M059J (cell line): ENCODE measurements around the gene SLC9B1. TPM values are rescaled to one million over a fixed set of nuclear protein-coding genes. Genes with fewer than 3 reads are reported as not detected.

ENCODE experiments used
- DNase-seq: peaks from one replicate; pipeline ENCODE4 v3.0.0-alpha.2; 2012; ENCODE audit warnings: low read depth
- total RNA-seq: library from RNA; depleted of rRNA; stranded (reverse); fragments of >200 nt; shearing (Covaris generic); gene quantifications from 2 replicates; pipeline ENCODE4 v1.2.3, GENCODE V29; 2014; rRNA removed

The SLC9B1 gene, protein sequence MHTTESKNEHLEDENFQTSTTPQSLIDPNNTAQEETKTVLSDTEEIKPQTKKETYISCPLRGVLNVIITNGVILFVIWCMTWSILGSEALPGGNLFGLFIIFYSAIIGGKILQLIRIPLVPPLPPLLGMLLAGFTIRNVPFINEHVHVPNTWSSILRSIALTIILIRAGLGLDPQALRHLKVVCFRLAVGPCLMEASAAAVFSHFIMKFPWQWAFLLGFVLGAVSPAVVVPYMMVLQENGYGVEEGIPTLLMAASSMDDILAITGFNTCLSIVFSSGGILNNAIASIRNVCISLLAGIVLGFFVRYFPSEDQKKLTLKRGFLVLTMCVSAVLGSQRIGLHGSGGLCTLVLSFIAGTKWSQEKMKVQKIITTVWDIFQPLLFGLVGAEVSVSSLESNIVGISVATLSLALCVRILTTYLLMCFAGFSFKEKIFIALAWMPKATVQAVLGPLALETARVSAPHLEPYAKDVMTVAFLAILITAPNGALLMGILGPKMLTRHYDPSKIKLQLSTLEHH
- total RNA-seq, result not detected in 2 replicates

DNA sequence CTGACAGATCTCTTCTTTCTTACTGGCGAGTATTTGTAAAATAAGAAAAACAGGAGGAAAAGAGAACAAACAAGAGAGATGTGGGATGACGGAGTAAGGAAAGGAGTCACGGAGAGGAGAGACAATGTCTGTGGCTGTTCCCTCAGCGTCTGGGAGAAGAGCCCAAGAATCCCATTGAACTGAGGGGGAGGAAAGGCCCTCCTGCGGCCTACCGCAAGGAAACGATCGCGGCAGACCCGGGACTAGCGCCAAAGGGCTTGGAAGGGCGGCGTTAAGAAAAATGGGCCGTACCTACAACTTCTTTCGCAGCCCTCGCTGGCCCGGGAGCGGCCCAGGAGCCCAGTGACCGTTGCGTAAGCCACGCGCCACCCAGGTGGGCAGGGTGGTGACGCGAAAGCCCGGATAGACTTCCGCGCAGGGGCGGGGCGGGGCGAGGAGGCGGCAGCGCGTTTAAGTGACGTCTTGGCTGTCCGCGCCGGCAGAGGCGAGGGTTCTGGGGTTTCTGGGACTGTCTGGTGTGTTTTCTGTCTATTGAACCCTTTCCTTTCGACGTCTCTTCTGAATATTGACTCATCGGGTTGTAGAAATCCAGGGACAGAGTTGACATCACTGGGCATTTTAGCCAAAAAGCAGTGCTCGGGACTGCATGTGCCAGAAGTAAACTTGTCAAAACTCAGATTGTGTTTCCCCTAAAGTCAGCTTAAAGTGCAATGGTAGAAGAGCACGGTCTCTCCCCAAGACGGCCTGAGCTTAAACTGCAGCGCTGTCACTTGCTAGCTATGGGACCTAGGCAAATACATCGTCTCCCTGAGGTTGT is at the start of gene SLC9B1:
Gene SLC9B1 (minus strand): TSS at position 398 of the 817 bp plus-strand sequence. CDS start 27,994 bp downstream, outside the sequence.
- peak; percentile 95 for DNase-seq

DNA sequence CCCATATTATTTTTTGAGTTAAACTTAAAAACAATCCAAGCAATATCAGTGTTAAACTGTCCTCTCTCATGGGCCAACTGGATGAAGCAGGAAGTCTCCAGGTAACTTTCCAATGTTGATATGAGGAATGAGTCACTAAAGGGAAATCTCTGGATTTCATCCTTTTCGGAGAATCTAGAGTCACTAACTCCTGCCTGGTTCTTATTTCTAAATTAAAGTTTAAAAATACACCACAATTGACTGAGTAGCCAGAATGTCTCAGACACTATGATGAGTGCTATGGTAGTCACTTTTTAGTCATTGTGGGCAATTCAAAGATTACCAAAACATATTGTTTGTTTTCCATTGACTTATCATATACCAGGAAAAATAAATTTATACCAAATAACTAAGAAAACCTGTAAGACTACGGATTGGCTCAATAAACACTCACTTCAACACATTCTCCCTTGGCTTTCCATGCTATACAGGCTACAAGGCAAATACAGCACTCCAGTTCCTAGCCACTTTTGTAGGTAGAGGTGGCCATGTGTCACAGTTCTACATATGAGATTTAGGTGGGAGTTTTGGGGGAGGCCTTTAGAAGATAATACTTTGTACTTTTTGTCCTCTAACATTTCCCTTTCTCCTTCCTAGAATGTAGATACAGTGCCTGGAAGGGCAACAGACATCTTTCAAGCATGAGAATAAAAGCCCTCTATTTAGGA is 48.5 kb upstream of the SLC9B1 start:
- DNase-seq, result peak; percentile 43

DNA sequence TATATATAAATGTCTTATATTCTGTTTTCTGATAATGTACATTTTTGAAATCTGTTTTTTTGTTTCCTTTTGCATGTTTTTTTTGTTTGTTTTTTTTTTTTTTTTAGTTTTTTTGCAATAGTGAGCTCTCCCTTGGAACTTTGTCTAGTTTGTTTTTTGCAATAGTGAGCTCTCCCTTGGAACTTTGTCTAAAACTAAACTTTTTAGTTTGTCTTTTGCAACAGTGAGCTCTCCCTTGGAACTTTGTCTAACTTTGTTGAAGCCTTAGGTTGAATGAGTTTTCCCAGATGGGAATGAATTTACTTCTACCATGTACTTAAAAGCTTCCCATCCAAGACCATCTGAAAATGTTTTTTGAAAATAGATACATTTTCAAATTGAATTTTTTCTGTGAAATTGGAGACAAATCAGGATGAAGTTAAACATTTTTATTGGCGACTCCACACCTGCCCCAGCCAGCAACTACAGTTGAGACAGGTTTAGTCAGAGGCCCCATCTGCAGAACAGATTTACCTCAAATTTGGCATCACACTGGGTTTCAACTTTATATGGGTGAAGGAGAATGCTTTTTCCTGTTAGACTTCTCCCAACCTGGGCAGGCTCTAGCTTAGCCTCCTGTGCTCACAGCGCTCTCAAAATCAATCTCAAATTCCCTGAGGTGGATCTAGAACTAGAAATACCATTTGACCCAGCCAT is 41.1 kb upstream of the SLC9B1 start:
- DNase-seq, result no peak

DNA sequence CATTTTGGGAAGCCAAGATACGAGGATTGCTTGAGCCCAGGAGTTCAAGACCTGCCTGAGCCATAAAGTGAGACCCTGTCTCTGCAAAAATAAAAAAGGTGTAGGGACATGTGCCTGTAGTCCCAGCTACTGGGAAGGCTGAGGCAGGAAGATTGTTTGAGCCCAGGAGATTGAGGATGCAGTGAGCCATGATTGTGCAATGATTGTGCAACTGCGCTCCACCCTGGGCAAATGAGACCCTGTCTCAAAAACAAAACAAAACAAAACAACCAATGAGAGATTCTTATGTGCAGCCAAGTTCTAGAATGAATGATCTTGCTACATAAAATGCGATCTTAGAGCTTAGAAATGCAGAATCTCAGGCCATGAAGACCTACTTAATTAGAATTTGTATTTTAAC is 34.5 kb upstream of the SLC9B1 start:
- no peak for DNase-seq

DNA sequence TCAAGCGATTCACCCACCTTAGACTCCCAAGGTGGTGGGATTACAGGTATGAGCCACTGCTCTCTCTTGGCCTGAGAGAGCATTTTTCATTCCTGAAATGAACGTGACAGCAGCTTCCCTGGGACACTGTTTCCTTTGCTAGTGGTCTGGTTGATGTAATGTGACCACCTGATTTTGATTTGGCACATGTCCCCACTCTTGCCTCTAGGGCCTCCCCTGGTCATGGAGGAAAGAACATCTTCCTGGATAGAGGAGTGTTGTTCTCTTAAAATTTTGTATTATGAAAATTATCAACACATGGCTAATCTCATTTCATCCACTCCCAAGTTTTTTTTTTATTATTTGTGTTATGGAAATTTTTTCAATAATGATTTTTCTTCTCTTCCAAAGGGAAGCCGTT is 33.3 kb upstream of the SLC9B1 start:
- no peak for DNase-seq

DNA sequence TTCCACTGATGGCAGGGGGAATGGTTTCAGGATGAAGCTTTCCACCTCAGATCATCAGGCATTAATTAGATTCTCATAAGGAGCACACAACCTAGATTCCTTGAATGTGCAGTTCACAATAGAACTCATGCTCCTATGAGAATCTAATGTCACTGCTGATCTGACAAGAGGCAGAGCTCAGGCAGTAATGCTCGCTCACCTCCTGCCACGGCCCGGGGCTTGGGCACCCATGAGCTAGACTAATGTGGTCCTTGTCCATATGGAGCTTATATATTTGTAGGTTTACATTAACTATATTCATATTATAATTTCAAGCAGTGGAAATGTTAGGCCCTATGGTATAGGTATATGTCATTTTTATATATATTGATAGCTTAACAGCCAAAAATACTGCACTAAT is 32.6 kb upstream of the SLC9B1 start:
- DNase-seq, result no peak

DNA sequence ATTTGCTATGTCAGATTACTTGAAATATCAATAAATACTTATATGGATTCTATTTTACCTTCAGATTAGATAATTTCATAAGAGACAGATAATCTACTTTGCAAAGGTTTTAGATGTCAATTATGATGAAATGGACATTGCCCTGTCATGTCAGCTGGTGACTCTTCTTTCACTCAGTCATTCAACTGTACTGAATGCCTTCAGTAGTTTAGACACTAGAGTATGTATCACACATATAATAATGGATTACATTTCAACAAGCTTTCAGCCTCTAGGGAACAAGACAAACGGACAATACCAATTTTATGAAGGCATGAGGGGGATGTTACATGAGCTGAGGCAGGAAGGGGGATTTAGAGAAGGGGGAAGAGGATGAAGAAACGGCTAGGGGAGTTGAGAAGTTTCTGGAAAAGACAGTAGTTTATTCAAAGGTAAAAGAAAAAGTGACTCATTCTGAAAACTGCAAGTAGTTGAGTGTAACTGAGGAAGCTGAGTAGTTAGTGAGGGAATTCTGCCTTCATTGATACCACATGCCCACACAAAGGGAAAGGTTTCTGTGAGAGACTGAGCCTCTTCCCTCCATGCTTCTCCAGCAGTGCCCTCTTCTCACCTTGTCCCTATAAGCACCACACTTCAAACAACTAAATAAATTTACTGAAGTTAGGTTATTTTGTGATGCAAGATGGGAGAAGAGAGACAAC is 31.4 kb upstream of the SLC9B1 start:
- DNase-seq, result no peak

DNA sequence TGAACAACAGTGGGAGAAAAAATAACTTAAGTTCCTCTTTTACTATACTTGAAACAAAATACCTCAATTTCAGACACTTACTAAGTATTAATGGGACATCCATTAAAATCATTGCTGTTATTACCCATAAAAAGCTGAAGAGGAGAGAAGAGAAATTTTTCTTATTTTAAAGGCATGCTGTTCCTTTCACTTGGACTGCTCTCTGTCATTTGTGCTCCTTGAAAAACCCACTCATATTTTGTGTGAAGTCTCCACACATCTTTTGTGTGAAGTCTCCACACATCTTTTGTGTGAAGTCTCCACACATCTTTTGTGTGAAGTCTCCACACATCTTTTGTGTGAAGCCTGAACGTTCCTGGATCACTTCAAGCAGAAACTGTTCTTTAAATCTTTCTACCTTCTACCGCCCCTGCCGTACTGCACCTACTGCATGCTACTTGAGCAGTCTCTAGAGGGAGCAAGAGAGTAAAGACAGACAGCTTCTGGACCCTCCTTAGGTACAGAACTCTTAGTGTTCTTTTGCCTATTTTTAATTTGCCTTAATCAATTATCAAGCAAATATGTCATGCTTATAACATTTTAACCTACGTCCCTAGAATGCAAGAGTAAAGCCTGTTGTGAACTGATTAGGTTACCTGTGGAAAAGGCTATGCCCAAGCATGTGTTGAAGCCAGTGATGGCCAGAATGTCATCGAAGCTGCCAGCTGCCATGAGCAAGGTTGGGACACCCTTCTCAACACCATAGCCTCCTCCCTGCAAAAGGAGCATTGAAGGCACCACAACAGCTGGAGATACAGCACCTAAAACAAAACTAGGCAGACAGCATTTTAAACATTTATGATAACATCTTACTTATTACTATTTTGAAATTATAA is 27.1 kb upstream of the SLC9B1 start:
- DNase-seq, result peak; percentile 30

DNA sequence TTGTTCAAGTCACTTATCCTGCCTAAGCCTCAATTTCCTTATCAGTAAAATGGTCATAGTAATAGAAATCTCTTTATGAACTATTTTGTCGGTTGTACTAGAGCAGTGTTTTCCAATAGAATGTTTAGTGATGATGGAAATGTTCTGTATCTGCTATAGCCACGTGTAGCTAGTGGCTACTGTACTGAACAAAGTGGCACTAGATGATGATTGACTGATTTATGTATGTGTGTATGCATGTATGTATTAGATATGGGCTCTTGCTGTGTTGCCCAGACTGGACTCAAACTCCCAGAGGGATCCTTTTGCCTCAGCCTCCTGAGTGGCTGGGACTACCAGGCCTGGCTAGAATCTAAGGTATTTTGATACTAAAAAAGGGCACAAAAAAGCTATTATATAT is 24.7 kb upstream of the SLC9B1 start:
- no peak for DNase-seq

DNA sequence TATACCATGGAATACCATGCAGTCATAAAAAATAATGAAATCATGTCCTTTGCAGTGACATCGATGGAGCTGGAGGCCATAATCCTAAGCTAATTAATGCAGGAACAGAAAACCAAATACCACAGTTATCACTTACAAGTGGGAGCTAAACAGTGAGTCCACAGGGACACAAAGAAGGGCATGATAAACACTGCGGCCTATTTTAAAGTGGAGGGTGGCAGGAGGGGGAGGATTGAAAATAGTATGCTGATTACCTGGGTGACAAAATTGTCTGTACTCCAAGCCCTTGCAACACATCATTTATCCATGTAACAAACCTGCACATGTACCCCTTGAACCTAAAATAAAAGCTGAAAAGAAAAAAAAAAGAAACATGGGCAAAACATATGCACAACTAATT is 16.7 kb upstream of the SLC9B1 start:
- DNase-seq, result no peak

DNA sequence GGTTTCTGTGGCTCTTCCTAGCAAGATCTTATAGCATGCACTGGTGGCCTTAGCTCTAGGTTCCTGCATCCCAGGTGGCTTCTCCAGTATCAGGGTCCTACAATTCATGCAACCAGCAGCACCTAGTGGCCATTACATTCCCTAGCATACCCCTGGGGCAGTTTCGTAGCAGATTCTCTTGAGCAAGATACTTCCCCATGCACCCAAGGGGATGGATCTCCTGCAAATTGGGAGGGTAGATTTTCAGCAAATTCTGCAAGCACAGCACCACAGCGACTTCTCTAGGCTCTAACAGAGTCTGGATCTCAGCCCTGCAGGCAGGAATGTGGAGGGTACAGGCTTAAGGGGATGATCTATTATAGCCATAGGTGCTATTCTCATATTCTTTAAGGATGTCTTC is 13.1 kb upstream of the SLC9B1 start:
- peak; percentile 51 for DNase-seq

DNA sequence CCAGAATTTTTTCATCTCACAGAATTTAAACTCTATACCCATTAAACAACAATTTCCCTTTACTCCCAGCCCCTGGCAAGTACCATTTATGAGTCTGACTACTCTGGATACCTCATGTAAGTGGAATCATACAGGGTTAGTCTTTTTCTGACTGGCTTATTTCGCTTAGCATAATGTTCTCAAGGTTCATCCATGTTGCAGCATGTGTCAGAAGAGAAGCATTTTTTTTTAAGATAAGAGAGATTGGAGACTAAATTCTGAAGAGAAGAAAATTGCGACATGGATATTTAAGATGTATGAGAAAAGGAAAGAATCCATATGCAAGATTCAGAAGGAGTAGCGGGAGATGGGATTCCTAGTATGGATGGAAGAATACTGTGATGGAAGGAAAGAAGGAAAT is 11.3 kb upstream of the SLC9B1 start:
- DNase-seq, result no peak

DNA sequence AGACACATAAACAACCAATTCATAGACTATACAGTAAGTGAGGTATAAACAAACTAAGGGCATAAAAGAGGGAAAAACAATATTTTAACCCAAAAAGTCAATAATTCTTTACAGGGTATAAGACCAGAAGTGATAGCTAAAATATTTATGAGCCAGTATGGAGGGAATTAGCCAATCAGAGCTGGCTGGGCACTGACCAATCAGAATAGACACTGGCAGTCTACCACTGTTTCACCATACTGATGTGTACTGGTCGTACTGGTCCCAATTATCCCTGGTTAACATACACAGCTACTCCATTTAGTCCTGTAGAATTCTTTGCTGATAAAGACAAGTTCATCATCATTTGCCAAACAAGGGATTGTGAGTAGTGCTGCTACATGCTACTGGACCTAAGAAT is 9.8 kb upstream of the SLC9B1 start:
- no peak for DNase-seq

DNA sequence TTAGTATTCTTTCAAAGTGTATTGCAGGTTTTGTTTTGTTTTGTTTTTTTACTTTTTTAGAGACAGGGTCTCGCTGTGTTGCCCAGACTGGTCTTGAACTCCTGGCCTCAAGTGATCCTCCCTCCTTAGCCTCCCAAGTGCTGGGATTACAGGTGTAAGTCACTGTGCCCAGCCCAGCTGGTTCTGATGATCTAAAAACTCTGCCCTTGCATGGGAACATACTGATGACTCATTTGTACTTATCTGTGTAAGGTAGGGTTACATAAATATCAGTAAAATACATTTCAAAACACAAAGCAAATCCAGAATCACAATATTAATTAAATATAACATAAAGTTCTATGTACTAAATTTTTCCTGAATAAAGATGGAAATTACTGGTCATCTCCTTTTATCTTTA is 7.4 kb upstream of the SLC9B1 start:
- DNase-seq, result no peak

DNA sequence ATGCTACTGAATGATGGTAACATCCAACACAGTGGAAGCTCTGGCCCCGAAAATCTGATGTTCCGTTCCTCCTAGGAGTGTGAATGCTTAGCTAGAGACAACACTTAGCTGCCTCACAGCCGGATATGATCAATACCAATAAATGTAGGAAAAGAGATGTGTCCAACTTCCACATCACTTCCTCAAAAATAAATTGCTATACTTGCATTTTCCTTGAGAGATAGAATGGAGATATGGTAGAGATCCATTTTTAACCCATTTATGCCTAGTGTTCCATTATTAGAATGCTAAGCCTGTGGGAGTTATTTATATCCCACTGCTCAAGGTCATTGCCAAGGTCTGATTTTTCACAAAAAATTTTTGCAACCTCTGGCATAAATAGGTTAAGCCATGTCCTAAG is 5.5 kb upstream of the SLC9B1 start:
- no peak for DNase-seq

DNA sequence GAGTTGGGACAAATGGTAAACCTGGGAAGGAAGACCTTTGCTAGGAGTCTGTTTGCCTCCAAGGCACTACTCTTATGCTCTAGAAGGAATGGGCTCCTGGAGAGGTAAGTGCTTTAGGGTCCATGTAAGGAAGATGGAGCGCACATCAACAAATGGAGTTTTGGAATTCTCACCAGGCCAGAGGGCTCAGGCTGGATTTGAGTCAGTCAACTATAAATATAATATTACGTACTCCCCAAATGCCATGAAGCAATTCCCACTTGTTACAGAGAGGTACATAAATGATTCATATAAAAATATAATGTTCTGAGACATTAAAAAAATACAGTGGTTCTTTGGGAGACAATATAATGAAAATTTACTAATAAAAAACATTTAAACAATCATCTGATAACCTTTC is 1.6 kb upstream of the SLC9B1 start:
- no peak for DNase-seq

DNA sequence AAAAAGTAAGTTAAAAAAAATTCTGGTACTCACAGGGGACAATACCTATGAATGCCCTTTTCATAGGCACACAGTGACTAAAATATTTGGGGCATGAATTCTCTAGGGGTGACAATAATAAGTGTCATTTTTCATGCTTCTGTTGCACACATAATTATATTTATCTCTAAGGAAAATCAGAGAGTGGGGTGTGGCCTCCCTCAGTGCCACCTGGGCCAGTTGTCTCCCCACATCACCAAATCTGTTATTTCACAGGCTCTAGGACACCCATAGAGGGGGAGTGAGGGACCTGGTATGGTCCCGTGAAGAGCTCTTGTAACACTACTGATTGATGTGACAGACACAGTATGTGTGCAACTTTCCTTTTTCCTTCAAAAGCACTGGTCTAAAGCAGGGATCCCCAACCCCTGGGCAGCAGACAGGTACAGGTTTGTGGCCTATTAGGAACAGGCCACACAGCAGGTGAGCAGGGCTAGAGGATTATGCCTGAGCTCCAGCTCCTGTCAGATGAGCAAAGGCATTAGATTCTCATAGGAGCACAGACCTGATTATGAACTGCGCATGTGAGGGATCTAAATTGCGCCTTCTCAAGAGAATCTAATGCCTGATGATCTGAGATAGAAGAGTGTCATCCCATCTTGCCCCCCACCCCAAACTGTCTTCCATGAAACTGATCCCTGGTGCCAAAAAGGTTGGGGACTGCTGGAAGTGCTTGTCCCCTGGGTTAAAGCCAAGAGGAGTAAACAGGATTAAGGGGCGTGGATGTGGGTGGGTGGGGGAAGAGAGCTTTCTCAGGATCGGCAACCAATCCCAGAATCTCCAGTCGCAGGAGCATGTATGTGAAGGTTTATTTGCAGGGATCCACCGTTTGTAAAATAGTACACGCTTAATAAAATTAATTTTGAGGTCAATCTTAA is 856 bp downstream of the SLC9B1 start:
- peak; percentile 0 for DNase-seq

DNA sequence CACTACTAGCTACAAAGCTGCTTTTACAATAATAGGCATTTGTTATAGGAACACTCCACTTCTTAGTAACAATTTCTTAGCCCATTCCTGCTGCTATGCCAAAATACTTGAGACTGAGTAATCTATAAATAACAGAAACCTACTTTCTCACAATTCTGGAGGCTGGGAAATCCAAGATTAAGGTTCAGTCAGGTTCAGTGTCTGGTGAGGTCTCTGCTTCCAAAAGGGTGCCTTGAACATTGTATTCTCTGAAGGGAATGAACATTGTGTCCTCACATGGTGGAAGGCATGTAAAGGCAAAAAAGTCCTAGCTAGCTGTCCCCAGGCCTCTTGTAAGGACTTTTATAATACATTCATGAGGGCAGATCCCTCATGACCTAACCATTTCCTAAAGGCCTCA is 7.0 kb downstream of the SLC9B1 start:
- DNase-seq, result no peak

DNA sequence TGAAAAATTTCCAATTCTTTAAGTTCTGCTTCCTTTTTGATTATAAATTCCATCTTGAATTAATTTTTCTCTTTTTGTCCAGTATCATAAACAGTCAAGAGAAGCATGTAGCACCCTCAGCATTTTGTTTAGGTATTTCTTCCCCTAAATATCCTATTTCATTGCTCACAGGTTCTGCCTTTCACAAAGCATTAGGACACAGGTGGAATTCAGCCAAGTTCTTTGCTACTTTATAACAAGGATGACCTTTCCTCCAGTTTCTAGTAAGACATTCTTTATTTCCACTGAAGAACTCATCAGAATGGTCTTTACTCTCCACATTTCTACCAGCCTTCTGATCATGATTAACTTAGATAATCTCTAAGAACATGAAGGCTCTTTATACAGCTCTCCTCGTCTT is 7.4 kb downstream of the SLC9B1 start:
- peak; percentile 54 for DNase-seq
